ENCODE results near the gene NEK1. TPM values are rescaled to one million over a fixed set of nuclear protein-coding genes. Genes with fewer than 3 reads are reported as not detected.

NEK1 gene
- total and polyA plus RNA-seq, 7 donors, result 3.9 to 19.1 (median 16.1) TPM

DNA sequence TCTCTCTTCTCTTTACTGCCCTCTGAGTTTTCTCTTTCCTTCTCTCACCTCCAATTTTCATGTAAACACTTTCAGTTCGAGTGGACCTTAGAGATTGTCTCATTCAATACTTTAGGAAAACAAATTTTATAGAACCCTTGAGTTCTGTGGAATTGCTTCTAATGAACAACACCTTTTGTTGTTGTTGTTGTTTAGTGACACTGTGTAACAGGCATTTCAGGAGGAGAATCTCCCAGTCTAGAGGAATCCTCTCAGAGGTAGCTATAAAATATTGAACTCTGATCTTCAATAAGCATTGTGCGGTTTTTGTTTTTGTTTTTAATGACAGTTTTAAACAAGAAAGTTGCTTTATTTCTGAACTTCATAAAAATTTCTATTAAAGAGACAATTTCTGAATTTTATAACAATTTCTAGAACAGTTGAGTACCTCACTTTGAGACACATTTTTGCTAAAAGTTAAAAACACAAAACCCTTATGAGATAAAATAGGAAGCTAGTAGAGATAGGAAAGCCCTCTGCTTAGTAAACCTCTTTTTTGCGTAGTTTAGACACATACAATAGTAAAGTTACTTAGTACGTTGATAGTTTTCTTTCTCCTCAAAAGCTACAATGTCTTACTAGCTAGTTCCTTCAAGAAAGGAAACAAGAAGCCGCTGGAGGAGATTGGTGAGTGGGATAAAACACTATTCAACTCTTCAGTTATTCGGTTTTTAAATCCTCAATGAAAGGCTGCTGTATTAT is 46.8 kb upstream of the NEK1 start:
- Histone ChIP-seq H3K27me3 (no peaks in the 10 kb centered on the region), H3K27ac (peak overlapping the region; percentile 66 to 89 (median 80)), H3K9me3 (no peaks in the 10 kb centered on the region), H3K4me1 (peaks cover 0 to 47% (median 16%) of the 10 kb centered on the region in 4 donors), H3K4me3 (peak overlapping the region in 3 of 4 donors; percentile 35 to 57 (median 54)), H3K36me3 (no peaks in the 10 kb centered on the region)
- intact Hi-C loops (cut with DNase I), result no loop called here
- WGBS, 2 donors, result 16 to 53% methylated on average over 6 of the region's 6 CpGs
- no peak for TF ChIP-seq POLR2AphosphoS5 (IDR thresholded peaks at IDR 0.05)
- no peak for TF ChIP-seq POLR2A (IDR thresholded peaks at IDR 0.05)
- TF ChIP-seq, protein P1, sequence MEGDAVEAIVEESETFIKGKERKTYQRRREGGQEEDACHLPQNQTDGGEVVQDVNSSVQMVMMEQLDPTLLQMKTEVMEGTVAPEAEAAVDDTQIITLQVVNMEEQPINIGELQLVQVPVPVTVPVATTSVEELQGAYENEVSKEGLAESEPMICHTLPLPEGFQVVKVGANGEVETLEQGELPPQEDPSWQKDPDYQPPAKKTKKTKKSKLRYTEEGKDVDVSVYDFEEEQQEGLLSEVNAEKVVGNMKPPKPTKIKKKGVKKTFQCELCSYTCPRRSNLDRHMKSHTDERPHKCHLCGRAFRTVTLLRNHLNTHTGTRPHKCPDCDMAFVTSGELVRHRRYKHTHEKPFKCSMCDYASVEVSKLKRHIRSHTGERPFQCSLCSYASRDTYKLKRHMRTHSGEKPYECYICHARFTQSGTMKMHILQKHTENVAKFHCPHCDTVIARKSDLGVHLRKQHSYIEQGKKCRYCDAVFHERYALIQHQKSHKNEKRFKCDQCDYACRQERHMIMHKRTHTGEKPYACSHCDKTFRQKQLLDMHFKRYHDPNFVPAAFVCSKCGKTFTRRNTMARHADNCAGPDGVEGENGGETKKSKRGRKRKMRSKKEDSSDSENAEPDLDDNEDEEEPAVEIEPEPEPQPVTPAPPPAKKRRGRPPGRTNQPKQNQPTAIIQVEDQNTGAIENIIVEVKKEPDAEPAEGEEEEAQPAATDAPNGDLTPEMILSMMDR (IDR thresholded peaks at IDR 0.05), result no peak
- no peak for TF ChIP-seq EP300 (IDR thresholded peaks at IDR 0.05)
- no peak for DNase-seq

DNA sequence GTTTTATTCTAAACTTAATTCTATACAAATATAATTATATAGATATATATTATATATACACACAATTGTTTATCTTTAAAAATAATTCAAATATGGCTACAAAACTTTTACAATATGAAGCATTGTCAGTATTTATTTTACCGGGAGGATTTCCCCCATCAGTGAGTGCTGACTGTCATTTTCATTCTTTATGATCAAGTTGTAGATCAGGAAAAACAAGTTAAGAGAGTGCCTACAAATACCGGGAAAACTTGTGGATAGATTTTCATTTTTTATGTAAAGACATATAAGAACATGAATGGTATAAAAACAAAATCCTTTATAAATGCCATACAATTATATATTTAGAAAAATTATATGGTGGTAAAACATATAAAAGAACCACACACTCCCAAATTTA is 45.8 kb upstream of the NEK1 start:
- Histone ChIP-seq H3K27me3 (no peaks in the 10 kb centered on the region), H3K36me3 (no peaks in the 10 kb centered on the region), H3K9me3 (no peaks in the 10 kb centered on the region), H3K27ac (peak overlapping the region in 3 of 4 donors; percentile 66 to 89 (median 83)), H3K4me1 (peaks cover 0 to 42% (median 14%) of the 10 kb centered on the region in 4 donors), H3K4me3 (no peak overlapping the region)
- DNase-seq, result no peak
- 20 to 59% methylated on average over 2 of the region's 2 CpGs for WGBS, 2 donors
- no peak for TF ChIP-seq EP300 (IDR thresholded peaks at IDR 0.05)
- no peak for TF ChIP-seq POLR2A (IDR thresholded peaks at IDR 0.05)
- TF ChIP-seq POLR2AphosphoS5 (IDR thresholded peaks at IDR 0.05), result no peak
- TF ChIP-seq, protein P1 (IDR thresholded peaks at IDR 0.05), result no peak
- intact Hi-C loops (cut with DNase I), result no loop called here

DNA sequence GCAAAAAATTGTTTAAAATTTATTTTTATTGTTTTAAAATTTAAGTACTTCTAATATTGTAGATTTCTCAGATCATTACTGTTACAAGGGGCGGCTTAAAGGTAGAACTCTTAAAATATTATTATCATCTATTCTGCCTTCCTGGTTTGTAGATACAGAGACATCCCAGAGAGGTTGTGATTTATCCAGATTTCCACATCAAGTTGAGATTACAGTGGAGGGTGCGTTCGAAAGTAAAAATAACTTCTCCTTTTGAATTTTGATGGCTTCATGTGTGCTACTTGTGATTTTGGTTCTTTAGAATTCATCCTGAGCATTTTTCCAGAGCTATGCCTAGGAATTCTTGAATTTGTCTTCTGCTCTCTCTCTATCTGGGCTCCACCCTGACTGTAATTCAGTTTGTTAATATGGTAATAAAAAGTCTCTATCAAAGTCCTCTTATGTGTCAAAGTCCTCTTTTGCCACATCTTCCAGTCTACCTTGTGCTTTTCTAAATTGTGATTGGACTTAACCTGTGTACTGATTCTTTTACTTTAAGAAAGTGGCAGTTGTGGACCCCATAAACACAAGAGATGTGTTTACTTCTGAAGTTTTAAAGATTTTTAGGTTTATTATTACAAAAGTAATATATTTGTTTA is 45.2 kb upstream of the NEK1 start:
- H3K36me3 ChIP-seq, result no peaks in the 10 kb centered on the region
- no peak for DNase-seq
- peaks cover 0 to 41% (median 13%) of the 10 kb centered on the region in 4 donors for H3K4me1 ChIP-seq
- H3K27me3 ChIP-seq, result no peaks in the 10 kb centered on the region
- TF ChIP-seq EP300 (IDR thresholded peaks at IDR 0.05) (no peak), POLR2A (IDR thresholded peaks at IDR 0.05) (no peak), POLR2AphosphoS5 (IDR thresholded peaks at IDR 0.05) (no peak)
- TF ChIP-seq, protein P1 (IDR thresholded peaks at IDR 0.05), result no peak
- no peak overlapping the region for H3K4me3 ChIP-seq
- H3K27ac ChIP-seq, result peak overlapping the region in 1 of 4 donors; percentile 83
- 20 to 67% methylated on average over 3 of the region's 3 CpGs for WGBS, 2 donors
- H3K9me3 ChIP-seq, result no peaks in the 10 kb centered on the region
- intact Hi-C loops (cut with DNase I), result no loop called here

DNA sequence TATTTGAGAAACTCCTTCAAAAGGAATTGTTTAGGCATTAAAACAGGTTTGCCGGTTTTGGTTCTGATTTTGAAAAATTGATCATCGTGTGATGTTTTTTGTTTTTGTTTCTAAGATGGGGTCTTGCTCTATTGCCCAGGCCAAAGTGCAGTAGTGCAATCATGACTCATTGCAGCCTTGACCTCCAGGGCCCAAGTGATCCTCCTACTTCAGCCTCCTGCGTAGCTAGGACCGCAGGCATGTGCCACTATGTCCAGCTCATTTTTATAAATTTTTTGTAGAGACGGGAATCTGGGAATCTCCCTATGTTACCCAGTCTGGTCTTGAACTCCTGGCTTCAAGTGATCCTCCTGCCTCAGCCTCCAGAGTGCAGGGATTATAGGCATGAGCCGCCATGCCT is 43.0 kb upstream of the NEK1 start:
- Histone ChIP-seq H3K27me3 (no peaks in the 10 kb centered on the region), H3K4me3 (no peak overlapping the region), H3K36me3 (no peaks in the 10 kb centered on the region), H3K27ac (no peak overlapping the region), H3K9me3 (no peaks in the 10 kb centered on the region), H3K4me1 (peaks cover 0 to 30% (median 18%) of the 10 kb centered on the region in 4 donors)
- DNase-seq, result no peak
- intact Hi-C loops (cut with DNase I), result loop anchor here (2.0 kb wide), 1 partner anchor 17 kb away; no protein-coding TSS in a partner anchor
- 96 to 98% methylated on average over 6 of the region's 6 CpGs for WGBS, 2 donors
- no peak for TF ChIP-seq POLR2AphosphoS5 (IDR thresholded peaks at IDR 0.05)
- TF ChIP-seq, protein P1 (IDR thresholded peaks at IDR 0.05), result no peak
- no peak for TF ChIP-seq EP300 (IDR thresholded peaks at IDR 0.05)
- no peak for TF ChIP-seq POLR2A (IDR thresholded peaks at IDR 0.05)
